ENCODE results near the gene ARMH1.
"Not testable (repeated sequence)": the region's sequence is repeated elsewhere in the genome, so short reads cannot be mapped to it uniquely, and the experiment has no call there.

The ARMH1 gene

GRCh38 chr1:44645476-44646244, 28.9 kb upstream of the ARMH1 start:
- DNase-seq, result no peak

DNA sequence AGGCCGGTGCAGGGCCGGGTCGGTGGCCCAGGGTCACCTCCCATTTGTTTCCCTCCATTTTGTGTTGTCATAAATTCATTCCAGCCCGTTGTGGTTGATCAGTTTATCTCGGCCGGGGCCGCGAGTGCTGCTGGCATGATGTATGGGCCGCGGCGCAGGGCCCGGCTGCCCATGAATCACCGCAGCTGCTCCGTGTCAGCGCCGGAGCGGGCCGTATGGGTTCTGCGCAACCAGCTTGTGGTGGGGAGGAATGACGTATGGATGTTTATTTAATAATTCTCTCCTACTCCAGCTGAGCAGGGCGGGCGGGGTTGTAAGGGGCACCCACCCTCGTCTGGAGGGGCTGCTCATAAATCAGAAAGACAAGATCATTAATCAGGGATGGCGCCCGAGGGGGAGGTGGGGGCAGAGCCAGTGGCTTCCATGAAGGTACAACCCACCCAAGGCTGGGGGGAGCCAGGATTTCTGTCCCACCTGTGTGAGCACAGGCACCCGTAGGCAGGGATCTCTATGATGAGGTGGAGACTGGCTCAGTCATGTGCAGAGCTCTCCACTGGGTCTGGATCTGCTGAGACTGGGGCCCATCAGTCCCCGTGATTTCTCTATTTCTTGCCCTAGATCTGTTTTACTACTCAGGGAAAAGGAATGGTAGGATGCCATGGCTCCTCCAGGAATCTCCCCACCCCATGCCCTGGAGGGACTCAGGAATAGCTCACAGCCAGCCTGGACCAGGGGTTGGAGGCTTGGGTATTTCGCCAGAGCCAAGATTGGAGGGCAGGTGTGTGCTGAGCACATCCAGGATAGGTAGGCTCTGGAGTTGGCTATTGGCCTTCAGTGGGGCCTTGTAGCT, 28.0 kb upstream of the ARMH1 start:
- DNase-seq, result no peak

GRCh38 chr1:44647896-44648295, 26.6 kb upstream of the ARMH1 start:
- no peak for DNase-seq

- no peak for DNase-seq
Measured at GRCh38 chr1:44648529-44649250, 25.8 kb upstream of the ARMH1 start.

DNA sequence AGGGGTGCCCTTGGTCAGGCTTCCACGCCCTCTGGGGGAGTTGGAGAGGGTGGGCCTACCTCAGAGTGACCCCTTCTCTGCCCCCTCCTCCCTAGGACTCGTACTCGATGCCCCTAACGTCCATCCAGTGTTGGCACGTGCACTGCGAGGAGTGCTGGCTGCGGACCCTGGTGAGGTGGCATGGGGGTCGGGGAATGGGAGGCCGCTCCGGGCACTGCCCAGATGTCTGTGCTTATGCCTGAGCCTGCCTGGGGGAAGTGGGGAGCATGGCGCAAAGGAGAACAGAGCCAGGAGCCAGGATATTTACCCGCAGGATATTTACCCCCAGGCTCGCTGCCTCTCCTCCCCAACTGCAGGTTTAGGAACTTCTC, 24.7 kb upstream of the ARMH1 start:
- DNase-seq, result no peak

DNA sequence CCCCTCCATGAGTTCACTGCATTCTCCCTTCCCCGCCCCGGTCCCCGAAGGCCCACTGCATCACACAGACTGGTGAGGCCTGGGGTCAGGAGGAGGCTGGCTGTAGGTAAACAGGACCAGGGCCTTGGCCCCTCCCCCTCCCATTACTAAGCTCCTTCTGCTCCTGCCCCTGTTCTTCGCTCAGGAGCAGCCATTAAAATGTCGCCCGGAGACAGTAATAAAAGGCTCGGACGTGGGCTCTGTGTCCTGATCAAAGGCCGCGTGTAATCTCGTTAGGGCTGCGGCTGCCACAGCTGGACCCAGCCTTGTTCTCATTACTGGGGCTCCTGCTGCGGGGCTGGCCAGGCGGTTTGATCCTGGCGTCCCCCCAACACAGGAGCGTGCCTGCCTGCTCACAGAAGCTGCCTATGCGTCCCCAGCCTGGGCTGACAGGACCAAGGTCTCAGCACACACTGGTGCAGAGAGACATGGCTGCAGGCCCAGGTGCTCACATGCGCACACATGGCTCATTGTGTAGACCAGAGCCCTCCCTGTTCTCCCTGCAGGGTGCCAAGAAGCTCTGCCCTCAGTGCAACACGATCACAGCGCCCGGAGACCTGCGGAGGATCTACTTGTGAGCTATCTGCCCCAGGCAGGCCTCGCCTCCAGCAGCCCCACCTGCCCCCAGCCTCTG, 24.2 kb upstream of the ARMH1 start:
- DNase-seq, result no peak

DNA sequence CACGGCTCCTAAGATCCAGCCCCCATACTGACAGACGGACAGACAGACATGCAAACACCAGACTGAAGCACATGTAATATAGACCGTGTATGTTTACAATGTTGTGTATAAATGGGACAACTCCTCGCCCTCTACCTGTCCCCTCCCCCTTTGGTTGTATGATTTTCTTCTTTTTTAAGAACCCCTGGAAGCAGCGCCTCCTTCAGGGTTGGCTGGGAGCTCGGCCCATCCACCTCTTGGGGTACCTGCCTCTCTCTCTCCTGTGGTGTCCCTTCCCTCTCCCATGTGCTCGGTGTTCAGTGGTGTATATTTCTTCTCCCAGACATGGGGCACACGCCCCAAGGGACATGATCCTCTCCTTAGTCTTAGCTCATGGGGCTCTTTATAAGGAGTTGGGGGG, 23.4 kb upstream of the ARMH1 start:
- DNase-seq, result no peak

DNA sequence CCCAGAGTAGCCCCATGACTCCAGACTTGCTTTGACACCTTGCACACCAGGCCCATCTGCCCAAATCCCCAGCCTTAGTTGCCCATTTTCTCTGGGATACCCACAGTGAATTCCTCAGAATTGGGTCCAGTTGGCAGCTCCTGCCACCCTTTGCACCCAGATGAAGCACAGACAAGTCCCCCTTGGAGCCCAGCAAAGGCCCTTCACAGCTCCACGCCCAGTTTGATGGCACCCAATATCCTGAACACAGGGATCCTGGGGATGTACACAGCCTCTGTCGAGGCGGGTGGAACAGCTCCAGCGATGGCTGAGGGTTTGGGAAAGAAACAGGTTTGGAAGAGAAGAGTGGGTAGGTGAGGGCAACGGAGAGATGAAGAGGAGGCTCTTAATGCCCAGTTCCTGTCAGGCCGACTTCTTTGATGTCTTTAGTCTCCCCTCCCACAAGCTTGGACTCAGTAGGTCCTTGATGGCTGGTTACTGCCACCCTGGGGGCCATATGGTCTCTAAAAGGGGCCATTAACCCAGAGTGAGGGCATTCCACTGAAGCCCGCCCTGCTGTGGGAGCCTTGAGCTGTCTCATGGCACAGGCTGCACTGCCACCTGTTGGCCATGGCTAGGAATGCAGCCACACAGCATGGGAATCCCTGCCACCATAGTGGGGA, 21.9 kb upstream of the ARMH1 start:
- peak; percentile 85 for DNase-seq

GRCh38 chr1:44653107-44653964, 21.2 kb upstream of the ARMH1 start:
- no peak for DNase-seq

- no peak for DNase-seq
Measured at GRCh38 chr1:44654621-44655187, 19.8 kb upstream of the ARMH1 start.

GRCh38 chr1:44655609-44656008, 18.9 kb upstream of the ARMH1 start:
- peak; percentile 51 for DNase-seq

- DNase-seq, result no peak
Measured at GRCh38 chr1:44659566-44659965, 14.9 kb upstream of the ARMH1 start.

DNA sequence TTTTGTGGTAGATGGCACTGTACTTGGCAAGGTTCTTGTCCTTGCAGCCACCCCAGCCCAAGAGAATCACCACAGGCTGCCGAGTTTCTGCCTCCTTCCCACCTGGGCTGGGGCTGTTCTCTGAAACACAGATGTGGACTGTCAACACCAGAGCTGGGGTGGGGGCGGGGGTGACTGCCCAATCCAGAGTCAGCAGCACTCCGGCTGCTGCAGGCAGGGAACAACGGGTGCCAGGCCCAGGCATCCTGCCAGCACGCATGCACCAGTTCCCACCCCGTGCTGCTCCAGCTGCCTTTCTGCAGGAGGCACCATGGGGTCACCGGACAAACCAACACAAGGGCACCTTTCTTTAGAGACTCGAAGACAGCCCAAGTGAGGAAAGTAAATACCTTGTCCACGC, 14.3 kb upstream of the ARMH1 start:
- no peak for DNase-seq

DNA sequence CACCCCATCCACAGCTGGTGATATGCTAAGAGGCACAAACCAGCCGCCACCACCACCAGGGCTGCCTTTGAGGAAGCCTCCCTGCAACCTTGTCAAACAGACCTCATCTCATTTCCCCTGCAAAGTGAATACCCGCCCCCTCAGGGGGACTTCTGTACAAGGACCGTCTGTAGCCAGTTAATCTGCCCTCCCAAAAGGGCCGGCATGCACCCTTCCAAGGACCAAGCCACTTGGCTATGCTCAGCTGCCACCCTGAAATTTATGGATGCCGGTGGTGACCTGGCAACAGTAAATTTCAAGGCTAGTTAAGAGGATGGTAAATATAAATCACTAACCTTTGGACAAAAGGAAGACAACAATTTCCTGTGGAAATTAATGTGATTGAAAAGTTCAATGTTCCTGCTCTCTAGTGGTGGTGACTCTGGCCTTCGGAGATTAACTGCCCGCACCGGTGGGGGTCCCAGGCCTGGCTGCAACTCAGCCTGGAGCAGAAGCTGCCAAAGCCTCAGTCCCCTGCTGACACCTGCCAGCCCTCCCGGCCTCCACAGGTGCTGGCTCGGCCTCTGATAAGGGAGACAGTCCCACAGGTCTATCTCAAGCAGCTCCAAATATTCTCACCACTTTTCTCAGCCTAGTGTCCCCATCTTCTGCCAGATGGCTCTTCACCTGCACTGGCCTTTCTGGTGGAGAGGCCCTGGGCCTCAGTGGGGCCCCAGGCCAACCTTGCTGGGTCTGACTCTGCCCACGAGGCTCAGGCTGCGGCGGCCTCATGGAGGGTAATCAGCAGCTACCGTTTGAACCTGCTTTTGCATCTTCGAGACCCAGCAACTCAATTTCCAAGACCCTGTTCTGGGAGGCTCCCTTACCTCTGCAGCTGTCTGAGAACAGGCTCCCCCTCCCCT, 12.5 kb upstream of the ARMH1 start:
- DNase-seq, result peak; percentile 53

DNA sequence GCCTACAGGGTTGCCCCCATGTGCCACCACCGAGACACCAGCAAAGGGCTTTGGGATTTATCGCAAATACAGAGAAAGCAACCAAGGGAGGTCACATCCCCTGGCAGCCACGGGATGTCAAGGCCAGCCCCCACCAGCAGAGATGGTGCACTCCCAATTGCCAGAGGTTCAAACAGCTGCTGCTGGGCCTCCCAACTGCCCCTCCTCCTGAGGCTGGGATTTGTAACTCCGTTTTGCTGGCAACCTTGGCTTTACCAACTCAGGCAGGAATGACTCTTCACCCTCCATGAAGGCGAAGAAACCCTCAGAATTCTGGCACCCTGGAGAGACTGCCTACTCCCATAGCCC, 11.9 kb upstream of the ARMH1 start:
- no peak for DNase-seq

- no peak for DNase-seq
Measured at GRCh38 chr1:44663417-44663816, 11.1 kb upstream of the ARMH1 start.

GRCh38 chr1:44664730-44665370, 9.7 kb upstream of the ARMH1 start:
- DNase-seq, result peak; percentile 46

- not testable (repeated sequence) for DNase-seq
Measured at GRCh38 chr1:44666719-44667118, 7.8 kb upstream of the ARMH1 start.
